D341Med (cell line): ENCODE results near the gene NLGN1.

Source experiments
- DNase-seq: peaks from one replicate; pipeline ENCODE4 v3.0.0; 2012; ENCODE audit warnings: low spot score

The NLGN1 gene

DNA sequence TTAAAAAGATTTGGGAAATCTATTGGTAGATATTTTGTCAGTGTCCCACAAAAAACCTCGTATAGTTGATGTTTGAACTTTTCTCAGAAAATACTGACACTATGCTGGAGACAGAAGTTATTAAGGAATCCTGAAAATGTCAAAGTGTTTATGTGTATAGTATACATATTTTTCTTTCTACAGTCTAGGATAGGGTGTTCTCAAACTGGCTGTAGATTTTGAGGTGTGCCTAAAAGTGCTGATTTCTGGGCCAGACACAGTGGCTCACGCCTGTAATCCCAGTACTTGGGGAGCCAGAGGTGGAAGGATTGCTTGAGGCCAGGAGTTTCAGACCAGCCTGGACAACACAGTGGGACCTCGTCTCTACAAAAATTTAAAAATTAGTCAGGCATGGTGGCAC is 322.0 kb downstream of the NLGN1 start:
- DNase-seq, result no peak

GRCh38 chr3:173725507-173725906 is 328.0 kb downstream of the NLGN1 start:
- no peak for DNase-seq

DNA sequence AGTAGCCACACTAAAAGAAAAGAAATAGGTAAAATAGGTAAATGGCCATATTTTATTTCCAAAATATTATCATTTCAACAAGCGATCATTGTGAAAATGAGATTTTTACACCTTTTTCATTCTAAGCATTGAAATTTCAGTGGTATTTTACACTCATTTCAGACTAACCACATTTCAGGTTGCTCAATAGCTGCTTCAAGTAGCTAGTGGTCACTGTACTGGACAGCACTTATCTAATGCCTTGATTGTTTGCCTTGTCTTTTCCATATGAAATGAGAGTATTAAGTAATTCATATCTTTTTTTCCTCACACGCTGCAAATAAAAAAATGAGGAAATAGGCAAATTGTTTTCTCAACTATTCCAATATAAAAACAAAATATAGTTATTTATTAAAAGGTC is 332.8 kb downstream of the NLGN1 start:
- DNase-seq, result no peak

DNA sequence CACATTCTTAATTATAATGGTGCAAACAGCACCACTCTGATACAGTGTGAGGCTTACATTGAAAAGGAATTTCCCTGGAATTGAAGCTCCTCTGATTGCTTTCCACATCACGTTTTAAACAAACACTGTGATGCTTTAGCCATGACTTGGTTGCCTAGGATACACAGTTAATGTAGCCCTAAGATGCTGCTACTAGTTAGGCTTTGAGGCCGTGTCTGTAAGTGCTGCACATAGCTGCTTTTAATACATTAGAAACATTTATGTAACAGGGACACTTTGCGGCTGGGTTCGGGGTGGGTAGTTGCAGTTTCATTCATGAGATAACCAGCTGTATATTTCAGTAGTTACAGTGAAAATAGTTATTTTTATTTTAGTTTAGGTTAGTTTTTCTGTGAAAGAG is 334.7 kb downstream of the NLGN1 start:
- DNase-seq, result no peak

DNA sequence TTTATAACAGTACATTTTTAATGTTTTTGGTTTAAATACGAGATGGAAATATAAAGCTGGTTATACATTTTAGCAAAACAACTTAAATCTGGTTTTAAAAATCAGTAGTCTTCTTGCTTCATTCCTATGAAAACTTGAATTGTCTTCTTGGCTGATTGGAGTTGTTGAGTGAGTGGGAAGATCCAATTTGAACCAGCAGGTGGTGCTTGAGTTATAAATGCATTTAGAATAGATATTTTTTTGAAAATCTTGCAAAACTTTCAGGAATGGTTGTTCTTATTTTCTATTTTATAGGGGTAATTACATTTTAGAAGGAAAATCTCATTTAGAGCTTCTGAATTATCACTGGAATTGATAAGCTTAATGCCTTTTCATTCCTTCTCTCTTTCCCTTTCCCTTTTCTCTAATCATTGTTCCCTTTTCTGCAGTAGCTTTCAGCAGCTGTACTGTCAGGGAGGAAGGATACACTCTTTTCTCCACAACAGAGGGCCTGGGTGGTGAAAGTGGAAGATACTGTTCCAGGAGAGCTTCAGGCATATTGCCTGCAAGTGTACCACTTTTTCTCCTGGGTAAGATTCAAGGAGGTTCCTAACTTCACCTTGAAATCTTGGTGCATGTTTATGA is 335.6 kb downstream of the NLGN1 start:
- DNase-seq, result peak; percentile 17

DNA sequence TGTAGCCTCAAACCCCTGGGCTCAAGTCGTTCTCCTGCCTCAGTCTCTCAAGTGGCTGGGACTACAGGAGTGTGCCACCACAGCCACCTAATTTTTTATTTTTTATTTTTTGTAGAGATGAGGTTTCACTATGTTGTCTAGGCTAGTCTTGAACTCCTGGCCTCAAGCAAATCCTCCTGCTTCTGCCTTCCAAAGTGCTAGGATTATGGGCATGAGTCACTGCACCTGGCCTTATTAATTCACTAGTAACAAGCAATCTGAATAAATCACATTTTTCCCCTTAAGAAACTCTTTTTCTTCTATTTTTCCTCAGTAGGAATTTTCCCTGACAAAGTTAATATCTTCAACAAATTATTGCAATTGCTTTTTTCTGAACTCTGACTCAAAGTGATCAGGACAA is 336.9 kb downstream of the NLGN1 start:
- DNase-seq, result no peak

DNA sequence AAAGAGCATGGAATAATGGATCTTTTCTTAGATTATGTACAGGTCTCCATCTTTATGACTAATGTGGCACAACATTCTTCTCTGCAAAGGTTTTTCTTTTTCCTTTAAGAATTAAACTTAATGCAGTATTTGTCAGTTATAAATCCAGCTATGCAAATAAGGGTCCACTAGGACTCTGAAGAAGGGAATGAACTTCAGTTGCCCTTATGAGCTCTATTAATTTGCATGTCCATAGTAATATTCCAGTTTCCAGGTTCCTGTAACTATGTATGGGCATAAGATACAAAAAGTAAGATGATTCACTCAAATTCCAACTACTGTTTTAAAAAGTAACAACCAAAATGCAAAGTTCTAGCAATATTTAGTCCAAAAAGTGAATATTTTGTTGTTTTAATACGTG is 337.4 kb downstream of the NLGN1 start:
- no peak for DNase-seq

DNA sequence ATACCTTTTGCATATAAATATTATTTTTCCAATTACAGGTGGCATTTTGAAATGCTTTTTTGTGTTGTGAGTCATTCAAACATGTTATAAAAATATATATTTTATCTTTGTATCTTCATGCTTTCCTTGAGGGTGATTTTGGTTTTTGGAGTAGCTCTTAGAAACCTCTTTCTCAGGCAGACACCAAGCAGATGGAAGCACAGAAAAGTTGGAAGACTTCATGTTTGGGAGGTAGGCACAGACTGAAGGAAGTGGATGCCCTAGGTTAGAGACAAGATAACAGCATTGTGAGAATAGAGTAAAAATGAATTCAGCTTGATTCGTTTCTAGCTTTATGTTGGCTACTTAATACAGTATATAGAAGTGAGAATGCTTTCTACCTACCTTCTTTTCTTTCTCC is 338.3 kb downstream of the NLGN1 start:
- no peak for DNase-seq

- DNase-seq, result no peak
Measured at GRCh38 chr3:173737167-173737808, 339.7 kb downstream of the NLGN1 start.

GRCh38 chr3:173739726-173740125 is 342.2 kb downstream of the NLGN1 start:
- no peak for DNase-seq

- no peak for DNase-seq
Measured at GRCh38 chr3:173742491-173742890, 344.9 kb downstream of the NLGN1 start.

DNA sequence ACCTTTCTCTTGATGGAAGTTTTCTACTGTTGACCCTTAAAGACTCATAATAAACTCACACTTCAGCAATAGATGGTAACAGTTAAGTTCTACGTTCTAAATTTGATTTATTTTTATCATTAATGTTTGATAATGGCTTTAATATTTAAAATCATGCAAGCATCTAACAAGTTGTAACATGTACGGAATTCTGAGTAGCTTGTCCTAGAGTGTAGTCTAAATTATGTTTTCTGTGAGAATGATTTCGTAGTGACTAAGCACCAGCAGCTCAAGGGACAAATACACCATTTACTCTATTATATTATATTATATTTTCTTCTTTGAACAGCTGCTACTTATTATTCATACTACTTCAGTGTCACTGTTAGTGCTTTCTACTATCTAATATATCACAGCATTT is 345.6 kb downstream of the NLGN1 start:
- DNase-seq, result no peak

DNA sequence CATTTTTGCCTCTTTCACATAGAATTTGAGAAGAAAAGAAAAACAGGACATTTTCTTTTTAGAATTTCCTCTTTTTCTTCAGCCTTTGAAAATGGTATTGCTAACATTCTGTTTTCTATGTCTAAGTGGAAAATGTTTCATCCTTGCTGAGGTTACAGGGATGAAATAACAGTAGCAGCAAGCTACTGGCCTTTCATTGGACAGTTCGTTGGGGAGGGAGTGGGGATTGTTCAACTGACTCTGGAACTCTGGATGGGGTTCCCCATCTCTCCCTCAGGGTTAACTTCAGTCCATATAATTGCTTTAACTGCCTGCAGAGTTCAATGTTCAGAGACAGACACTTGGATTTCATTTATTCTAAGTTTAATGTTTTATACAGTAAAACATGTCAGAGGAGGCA is 346.0 kb downstream of the NLGN1 start:
- no peak for DNase-seq

DNA sequence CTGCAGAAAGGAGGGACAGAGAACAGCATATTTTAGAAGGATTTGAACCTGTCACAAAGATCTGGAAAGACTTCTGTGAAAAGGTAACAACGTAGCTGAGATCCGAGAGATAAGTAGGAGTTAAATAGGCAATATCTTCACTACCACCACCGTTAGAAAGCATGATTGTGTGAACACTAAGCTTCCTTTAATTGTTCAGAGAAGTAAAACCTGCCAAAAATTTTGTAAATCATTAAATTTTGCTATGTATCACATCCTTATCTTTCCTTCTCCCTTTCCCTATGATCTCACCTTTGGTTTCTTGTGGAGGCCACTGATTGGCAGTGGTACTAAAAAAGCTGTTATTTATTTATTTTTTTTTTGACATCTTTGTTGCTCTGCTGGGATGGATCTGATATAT is 346.9 kb downstream of the NLGN1 start:
- DNase-seq, result no peak

GRCh38 chr3:173744895-173745294 is 347.4 kb downstream of the NLGN1 start:
- DNase-seq, result no peak

- no peak for DNase-seq
Measured at GRCh38 chr3:173745952-173746682, 348.6 kb downstream of the NLGN1 start.

GRCh38 chr3:173747427-173747826 is 349.9 kb downstream of the NLGN1 start:
- no peak for DNase-seq

- DNase-seq, result no peak
Measured at GRCh38 chr3:173748105-173748504, 350.6 kb downstream of the NLGN1 start.

- no peak for DNase-seq
Measured at GRCh38 chr3:173750095-173750494, 352.6 kb downstream of the NLGN1 start.

GRCh38 chr3:173750591-173750990 is 353.0 kb downstream of the NLGN1 start:
- no peak for DNase-seq

DNA sequence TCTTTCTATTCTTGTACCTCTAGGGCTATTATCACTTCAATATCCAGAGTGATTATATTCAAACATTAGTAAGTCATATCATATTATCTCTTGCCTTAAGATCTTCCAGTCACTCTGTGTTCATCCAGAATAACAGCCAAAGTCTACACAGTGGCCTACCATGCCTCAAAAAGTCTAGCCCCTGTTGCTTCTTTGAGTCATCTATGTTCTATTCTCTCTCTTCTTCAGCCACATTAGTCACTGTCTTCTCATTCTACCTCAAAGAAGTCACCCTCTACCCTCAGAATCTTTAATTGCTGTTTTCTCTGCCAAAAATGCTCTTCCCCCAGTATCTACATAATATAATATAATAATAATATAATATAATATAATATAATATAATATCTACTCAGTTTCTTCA is 356.0 kb downstream of the NLGN1 start:
- no peak for DNase-seq

DNA sequence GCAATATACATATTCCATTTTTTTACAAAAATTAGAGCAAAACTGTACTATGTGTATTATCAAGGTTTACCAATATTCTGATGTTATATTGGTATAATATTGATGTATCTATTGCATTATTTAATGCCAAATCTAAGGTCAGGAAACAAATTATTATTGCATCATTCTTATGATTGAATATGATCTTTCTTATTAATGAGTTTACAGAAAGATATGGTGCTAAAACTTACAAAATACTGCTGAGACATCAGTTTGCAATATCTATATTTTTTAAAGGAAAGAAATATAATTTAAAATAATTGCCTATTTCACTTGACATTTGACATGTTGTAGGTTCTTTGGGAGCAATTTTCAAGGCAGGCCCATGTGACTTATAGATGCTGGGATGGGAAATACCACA is 357.6 kb downstream of the NLGN1 start:
- no peak for DNase-seq

DNA sequence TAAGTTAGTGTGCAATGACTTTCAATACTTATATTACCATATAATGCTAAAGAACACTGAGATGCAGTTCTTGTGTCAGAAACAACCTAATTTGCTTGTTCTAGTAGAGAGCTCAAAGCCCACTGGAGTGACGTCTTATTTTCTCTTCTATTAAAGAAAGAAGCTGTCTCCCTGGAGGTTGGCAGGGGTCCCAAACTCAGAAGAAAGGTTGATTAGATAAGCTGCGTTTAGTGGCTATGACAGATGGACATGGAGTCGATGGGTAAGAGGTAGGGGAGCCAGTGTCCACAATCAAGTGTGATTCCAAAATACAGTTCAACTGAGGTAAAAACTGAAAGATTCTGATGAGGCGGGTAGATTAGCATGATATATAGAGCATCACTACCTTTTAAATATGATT is 363.6 kb downstream of the NLGN1 start:
- DNase-seq, result no peak

GRCh38 chr3:173762501-173762900 is 365.0 kb downstream of the NLGN1 start:
- no peak for DNase-seq
